ENCODE measurements around the gene TGFBR1.

Gene TGFBR1

DNA sequence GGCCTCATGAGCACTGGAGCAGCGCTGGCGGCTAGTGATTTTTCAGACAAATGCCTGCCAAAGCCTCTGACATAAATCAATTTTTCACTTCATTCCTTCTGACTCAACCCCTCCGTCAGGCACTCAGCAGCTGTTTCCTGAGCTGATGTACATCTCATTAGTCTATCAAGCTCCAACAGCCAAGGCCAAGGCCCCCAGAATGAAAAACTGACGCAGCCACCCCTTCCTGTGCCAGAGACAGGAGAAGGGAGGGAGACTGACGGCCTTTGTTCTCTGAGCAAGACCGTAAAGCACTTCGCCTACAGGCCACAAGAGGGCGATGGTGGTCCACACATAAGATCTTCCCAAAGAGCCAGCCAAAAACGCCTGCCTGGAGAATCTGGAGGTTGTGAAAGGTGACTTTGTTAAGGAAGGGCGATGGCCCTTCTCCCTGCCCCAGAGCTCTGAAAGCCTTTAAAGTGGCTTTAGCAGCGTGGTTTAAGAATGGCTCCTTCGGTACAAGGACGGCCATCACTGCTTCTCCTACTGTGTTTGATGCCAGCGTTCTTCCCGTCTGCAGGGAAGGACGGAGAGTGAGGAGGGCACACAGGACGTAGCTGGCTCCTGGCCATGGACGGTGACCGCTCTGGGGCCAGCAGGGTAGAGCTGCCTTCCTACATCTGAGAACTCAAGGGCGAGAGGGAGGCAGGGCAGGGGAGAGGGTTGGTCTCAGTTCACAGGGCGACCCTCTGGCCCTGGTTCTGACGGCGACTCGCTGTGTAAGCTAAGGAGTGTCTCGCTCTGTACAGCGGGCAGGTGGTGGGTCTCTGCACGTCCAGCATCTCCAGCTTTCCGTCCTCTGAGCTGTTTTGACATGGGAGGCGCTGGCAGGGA, 79.8 kb downstream of the TGFBR1 start:
- in situ Hi-C loops (cut with MboI; ENCODE audit: low sequenced_read_pairs, unreplicated experiment), result loop anchor here (10.0 to 25.0 kb wide), 4 partner anchors 628 to 1128 kb away; partner anchors contain the start of gene NR4A3
- peak; percentile 79 for DNase-seq (ENCODE audit: low spot score)
- TF ChIP-seq, protein P1, sequence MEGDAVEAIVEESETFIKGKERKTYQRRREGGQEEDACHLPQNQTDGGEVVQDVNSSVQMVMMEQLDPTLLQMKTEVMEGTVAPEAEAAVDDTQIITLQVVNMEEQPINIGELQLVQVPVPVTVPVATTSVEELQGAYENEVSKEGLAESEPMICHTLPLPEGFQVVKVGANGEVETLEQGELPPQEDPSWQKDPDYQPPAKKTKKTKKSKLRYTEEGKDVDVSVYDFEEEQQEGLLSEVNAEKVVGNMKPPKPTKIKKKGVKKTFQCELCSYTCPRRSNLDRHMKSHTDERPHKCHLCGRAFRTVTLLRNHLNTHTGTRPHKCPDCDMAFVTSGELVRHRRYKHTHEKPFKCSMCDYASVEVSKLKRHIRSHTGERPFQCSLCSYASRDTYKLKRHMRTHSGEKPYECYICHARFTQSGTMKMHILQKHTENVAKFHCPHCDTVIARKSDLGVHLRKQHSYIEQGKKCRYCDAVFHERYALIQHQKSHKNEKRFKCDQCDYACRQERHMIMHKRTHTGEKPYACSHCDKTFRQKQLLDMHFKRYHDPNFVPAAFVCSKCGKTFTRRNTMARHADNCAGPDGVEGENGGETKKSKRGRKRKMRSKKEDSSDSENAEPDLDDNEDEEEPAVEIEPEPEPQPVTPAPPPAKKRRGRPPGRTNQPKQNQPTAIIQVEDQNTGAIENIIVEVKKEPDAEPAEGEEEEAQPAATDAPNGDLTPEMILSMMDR (IDR thresholded peaks at IDR 0.05; ENCODE audit: borderline replicate concordance, control extremely low read depth, extremely low read depth, insufficient read depth, missing control alignments), result peak; percentile 84

DNA sequence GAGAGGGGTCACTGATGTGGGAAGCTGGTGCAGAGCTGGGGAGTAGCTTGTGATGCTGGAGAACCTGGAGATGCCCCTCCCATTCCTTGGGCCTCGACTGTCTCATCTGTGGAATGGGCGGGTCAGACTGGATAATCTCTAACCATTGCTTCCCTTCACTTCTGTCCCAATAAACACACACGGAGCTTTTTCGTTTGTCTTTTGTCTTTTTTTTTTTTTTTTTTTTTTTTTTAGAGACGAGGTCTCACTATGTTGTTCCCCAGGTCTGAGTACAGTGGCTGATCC, 80.4 kb downstream of the TGFBR1 start:
- in situ Hi-C loops (cut with MboI; ENCODE audit: low sequenced_read_pairs, unreplicated experiment), result loop anchor here (10.0 to 25.0 kb wide), 4 partner anchors 627 to 1127 kb away; partner anchors contain the start of gene NR4A3
- no peak for DNase-seq (ENCODE audit: low spot score)
- TF ChIP-seq, protein P1 (IDR thresholded peaks at IDR 0.05; ENCODE audit: borderline replicate concordance, control extremely low read depth, extremely low read depth, insufficient read depth, missing control alignments), result no peak

DNA sequence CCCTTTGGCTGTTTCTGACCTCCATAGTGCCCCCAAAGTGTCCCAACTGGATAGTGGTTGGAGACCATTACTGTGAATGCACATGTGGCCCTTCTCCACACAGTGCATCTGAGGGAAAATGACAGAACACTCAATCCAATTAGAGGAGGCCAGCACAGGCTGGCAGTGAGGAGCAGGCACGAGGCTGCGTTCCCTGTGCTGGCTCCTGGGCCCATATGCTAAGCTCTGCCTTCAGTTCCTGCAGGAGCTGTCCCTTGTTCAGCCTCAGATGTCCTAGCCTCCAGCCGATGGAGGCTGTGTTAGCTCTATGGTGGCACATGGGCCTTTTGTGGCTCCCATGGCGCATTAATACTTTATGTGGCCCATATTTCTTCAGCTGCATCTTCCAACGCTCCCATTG, 81.0 kb downstream of the TGFBR1 start:
- no peak for DNase-seq (ENCODE audit: low spot score)
- in situ Hi-C loops (cut with MboI; ENCODE audit: low sequenced_read_pairs, unreplicated experiment), result loop anchor here (10.0 to 25.0 kb wide), 4 partner anchors 626 to 1126 kb away; partner anchors contain the start of gene NR4A3
- TF ChIP-seq, protein P1 (IDR thresholded peaks at IDR 0.05; ENCODE audit: borderline replicate concordance, control extremely low read depth, extremely low read depth, insufficient read depth, missing control alignments), result no peak

DNA sequence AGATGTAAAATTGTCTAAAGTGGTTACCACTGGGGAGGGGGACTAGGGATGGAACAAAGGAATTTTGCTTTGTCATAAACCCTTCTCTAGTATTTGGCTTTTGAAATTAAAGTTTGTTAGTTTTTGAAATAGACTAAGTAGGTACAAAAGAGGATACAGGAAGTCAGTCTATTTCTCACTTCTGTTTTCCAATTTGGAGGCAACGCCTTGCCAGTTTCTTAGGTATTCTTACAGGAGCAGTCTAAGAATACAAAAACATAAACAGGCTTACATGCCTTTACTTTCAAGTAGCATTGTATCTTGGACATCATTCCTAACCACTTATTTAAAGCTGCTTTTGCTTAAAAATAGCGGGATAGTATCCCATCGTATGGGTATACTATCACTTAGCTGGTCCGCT, 82.4 kb downstream of the TGFBR1 start:
- TF ChIP-seq, protein P1 (IDR thresholded peaks at IDR 0.05; ENCODE audit: borderline replicate concordance, control extremely low read depth, extremely low read depth, insufficient read depth, missing control alignments), result no peak
- DNase-seq (ENCODE audit: low spot score), result no peak
- in situ Hi-C loops (cut with MboI; ENCODE audit: low sequenced_read_pairs, unreplicated experiment), result loop anchor here (10.0 to 25.0 kb wide), 4 partner anchors 625 to 1125 kb away; partner anchors contain the start of gene NR4A3

DNA sequence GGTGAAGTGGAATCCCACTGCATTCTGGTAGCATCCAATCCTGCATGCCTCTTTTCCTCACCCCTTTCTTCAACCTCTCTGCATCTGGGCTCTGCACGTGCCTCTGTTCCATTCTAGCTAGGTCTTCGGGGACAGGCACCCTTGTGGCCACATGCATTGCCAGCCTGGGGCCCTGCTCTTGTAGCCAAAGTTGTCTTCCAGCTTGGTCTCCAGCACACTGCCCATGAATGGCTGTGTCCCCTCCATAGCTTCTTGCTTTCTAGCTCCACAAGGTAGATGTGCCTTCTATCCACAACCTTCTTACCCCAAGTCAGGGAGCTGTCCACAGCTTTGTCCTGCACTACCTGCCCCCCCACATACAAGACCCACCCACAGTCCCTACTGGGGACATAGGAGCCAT, 84.3 kb downstream of the TGFBR1 start:
- in situ Hi-C loops (cut with MboI; ENCODE audit: low sequenced_read_pairs, unreplicated experiment), result loop anchor here (10.0 to 25.0 kb wide), 4 partner anchors 623 to 1123 kb away; partner anchors contain the start of gene NR4A3
- TF ChIP-seq, protein P1 (IDR thresholded peaks at IDR 0.05; ENCODE audit: borderline replicate concordance, control extremely low read depth, extremely low read depth, insufficient read depth, missing control alignments), result no peak
- DNase-seq (ENCODE audit: low spot score), result no peak

DNA sequence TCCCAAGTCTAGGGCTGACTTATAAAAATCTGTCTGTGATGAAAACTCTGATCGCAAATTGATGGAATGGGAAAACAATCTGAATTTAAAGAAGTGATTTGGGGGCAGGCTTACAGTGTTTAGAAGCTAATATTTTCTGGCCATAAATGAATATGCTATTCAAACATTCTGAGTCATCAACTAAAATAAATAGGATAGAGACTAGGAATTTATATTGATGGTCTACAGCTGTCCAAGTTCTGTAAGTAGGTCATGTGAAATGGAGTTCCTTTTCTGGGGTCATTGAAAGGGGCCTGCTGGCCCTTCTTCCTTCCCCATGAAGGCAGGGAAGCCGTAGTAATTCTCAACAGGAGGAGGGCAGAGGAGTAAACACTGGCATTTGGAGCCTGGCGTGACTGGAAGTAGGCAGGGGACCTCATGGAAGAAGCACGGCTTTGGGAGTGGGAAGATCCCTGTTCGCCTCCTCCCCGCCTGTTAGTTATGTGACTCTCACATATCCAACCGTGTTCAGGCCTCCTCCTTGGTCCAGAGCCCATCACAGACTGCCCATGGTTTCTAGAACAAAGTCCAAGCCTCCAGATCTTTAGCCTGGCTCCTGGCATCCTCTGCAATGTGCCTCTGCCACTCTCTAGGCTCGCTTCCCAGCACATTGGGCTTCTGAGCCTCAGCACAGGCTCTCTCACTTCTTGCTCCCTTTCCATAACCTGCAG, 85.1 kb downstream of the TGFBR1 start:
- in situ Hi-C loops (cut with MboI; ENCODE audit: low sequenced_read_pairs, unreplicated experiment), result loop anchor here (10.0 to 25.0 kb wide), 4 partner anchors 622 to 1122 kb away; partner anchors contain the start of gene NR4A3
- no peak for DNase-seq (ENCODE audit: low spot score)
- TF ChIP-seq, protein P1 (IDR thresholded peaks at IDR 0.05; ENCODE audit: borderline replicate concordance, control extremely low read depth, extremely low read depth, insufficient read depth, missing control alignments), result no peak

Data from GM13976 (cell line).